MM.1S (cell line): ENCODE data around the gene TRABD2B.

ENCODE experiments used
- DNase-seq: peaks from one replicate; pipeline ENCODE4 v3.0.0-alpha.2; 2015
- H2AFZ ChIP-seq: fragments of 300-600 bp; sonication (generic); 2 replicates; pipeline ENCODE4 v1.6.0; 2016; ENCODE audit warnings: antibody characterized with exemption, low read length
- H3F3A ChIP-seq: fragments of 300-600 bp; sonication (generic); 2 replicates; pipeline ENCODE4 v1.6.1; 2016; ENCODE audit warnings: mild to moderate bottlenecking, antibody characterized with exemption, low read length, moderate library complexity, mixed read lengths; ENCODE audit not compliant: insufficient read depth
- H3K27ac ChIP-seq: fragments of 300-600 bp; sonication (generic); 2 replicates; pipeline ENCODE4 v1.5.1; 2016; ENCODE audit warnings: mild to moderate bottlenecking, low read length
- H3K27me3 ChIP-seq: fragments of 300-600 bp; sonication (generic); replicated peaks from 2 replicates; pipeline ENCODE4 v1.6.0; 2016; ENCODE audit warnings: low read length; ENCODE audit not compliant: insufficient read depth
- H3K36me3 ChIP-seq: fragments of 300-600 bp; sonication (generic); replicated peaks from 2 replicates; pipeline ENCODE4 v1.6.1; 2016; ENCODE audit warnings: mild to moderate bottlenecking, low read length, mixed read lengths; ENCODE audit not compliant: insufficient read depth
- H3K4me1 ChIP-seq: fragments of 300-600 bp; sonication (generic); 2 replicates; pipeline ENCODE4 v1.6.1; 2016; ENCODE audit warnings: low read length, mixed read lengths
- H3K4me2 ChIP-seq: fragments of 300-600 bp; sonication (generic); 2 replicates; pipeline ENCODE4 v1.6.0; 2016; ENCODE audit warnings: low read depth, low read length
- H3K4me3 ChIP-seq: fragments of 300-600 bp; sonication (generic); 2 replicates; pipeline ENCODE4 v1.5.1; 2016; ENCODE audit warnings: low read length, mixed read lengths
- H3K79me2 ChIP-seq: fragments of 300-600 bp; sonication (generic); 2 replicates; pipeline ENCODE4 v1.6.1; 2016; ENCODE audit warnings: mixed run types, low read length, mixed read lengths
- H3K9ac ChIP-seq: fragments of 300-600 bp; sonication (generic); 2 replicates; pipeline ENCODE4 v1.6.1; 2016; ENCODE audit warnings: low read length, mixed read lengths
- H3K9me2 ChIP-seq: fragments of 300-600 bp; sonication (generic); replicated peaks from 2 replicates; pipeline ENCODE4 v1.6.1; 2016; ENCODE audit warnings: mild to moderate bottlenecking, low read length, mixed read lengths; ENCODE audit not compliant: insufficient read depth
- H3K9me3 ChIP-seq: fragments of 300-600 bp; sonication (generic); replicated peaks from 2 replicates; pipeline ENCODE4 v1.6.1; 2016; ENCODE audit warnings: mild to moderate bottlenecking, low read length, mixed read lengths; ENCODE audit not compliant: insufficient read depth
- H4K20me1 ChIP-seq: fragments of 300-600 bp; sonication (generic); 2 replicates; pipeline ENCODE4 v1.6.1; 2016; ENCODE audit warnings: mild to moderate bottlenecking, low read length, moderate library complexity, mixed read lengths; ENCODE audit not compliant: insufficient read depth
- CTCF ChIP-seq: fragments of 300-600 bp; sonication (generic); IDR thresholded peaks from 2 replicates; pipeline ENCODE4 v1.5.1; 2016; ENCODE audit warnings: antibody characterized with exemption, low read length, mixed read lengths
- EZH2 ChIP-seq: fragments of 300-600 bp; sonication (generic); optimal IDR thresholded peaks from 2 replicates; pipeline ENCODE3; 2017; ENCODE audit warnings: low read depth, mild to moderate bottlenecking, antibody characterized with exemption, low read length, mixed read lengths
- EZH2phosphoT487 ChIP-seq: fragments of 300-600 bp; sonication (generic); IDR thresholded peaks from 2 replicates; pipeline ENCODE4 v1.6.1; 2018; ENCODE audit warnings: antibody characterized with exemption, low read length

TRABD2B gene

GRCh38 chr1:47849005-47849521 is 148.1 kb downstream of the TRABD2B start:
- no peaks in the 10 kb centered on the region for H3F3A ChIP-seq
- no peaks in the 10 kb centered on the region for H3K4me1 ChIP-seq
- H3K4me3 ChIP-seq, result no peak overlapping the region
- H3K27ac ChIP-seq, result no peak overlapping the region
- no peak overlapping the region for H3K9ac ChIP-seq
- DNase-seq, result no peak
- no peak overlapping the region for H2AFZ ChIP-seq
- H3K36me3 ChIP-seq, result no peaks in the 10 kb centered on the region
- no peaks in the 10 kb centered on the region for H3K9me2 ChIP-seq
- TF ChIP-seq EZH2, result no peak
- no peaks in the 10 kb centered on the region for H3K79me2 ChIP-seq
- no peaks in the 10 kb centered on the region for H3K9me3 ChIP-seq
- no peaks in the 10 kb centered on the region for H3K27me3 ChIP-seq
- H3K4me2 ChIP-seq, result no peak overlapping the region
- H4K20me1 ChIP-seq, result no peaks in the 10 kb centered on the region

DNA sequence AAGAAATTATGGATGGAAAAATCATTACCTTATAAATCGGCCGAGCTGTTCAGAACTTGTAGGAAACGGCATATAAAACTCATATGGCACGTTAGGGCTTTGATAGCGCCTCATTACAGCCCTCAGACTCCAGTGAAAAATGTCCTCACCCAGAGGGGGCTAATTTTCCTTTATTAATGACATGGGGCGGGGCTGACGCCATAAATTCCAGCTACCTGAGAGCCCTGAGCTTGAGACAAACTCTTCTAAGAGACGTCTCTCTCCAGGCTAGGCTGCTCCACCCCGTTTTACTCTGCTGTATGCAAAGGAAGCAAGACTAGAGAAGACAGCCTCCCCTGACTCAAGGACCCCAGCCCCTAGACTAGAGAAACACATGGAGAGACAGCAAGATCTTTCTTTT is 149.4 kb downstream of the TRABD2B start:
- H3K36me3 ChIP-seq, result no peaks in the 10 kb centered on the region
- no peaks in the 10 kb centered on the region for H3K79me2 ChIP-seq
- H3K9ac ChIP-seq, result no peak overlapping the region
- no peak overlapping the region for H3K4me2 ChIP-seq
- no peak overlapping the region for H3K27ac ChIP-seq
- DNase-seq, result no peak
- H3K4me1 ChIP-seq, result no peaks in the 10 kb centered on the region
- no peaks in the 10 kb centered on the region for H3K9me3 ChIP-seq
- TF ChIP-seq EZH2phosphoT487, result no peak
- TF ChIP-seq CTCF, result no peak
- TF ChIP-seq EZH2, result no peak
- no peaks in the 10 kb centered on the region for H3K9me2 ChIP-seq
- no peaks in the 10 kb centered on the region for H3K27me3 ChIP-seq
- no peak overlapping the region for H3K4me3 ChIP-seq
- no peaks in the 10 kb centered on the region for H4K20me1 ChIP-seq
- no peak overlapping the region for H2AFZ ChIP-seq
- H3F3A ChIP-seq, result no peaks in the 10 kb centered on the region

DNA sequence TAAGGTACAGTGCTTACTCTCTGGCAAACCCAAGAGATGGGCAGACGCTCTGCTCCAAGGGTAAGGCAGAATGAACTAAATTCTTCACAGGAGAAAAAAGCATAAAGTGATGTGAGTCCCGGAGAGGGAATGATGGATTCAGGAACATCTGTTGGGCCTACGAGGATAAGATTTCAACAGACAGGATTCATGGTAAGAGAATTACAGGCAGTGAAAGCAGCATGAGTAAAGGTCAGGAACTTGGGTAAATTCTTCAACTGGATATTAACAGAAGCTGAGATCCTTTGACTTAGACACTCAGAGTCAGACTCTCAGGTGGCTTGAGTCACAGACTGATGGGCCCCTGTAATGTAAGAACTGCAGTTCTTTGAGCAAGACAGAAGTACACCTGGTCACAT is 152.6 kb downstream of the TRABD2B start:
- Histone ChIP-seq H3K4me1 (no peaks in the 10 kb centered on the region), H4K20me1 (no peaks in the 10 kb centered on the region), H2AFZ (no peak overlapping the region), H3K9me2 (no peaks in the 10 kb centered on the region), H3K27ac (no peak overlapping the region), H3K79me2 (no peaks in the 10 kb centered on the region), H3F3A (no peaks in the 10 kb centered on the region), H3K9ac (no peak overlapping the region), H3K9me3 (no peaks in the 10 kb centered on the region), H3K4me2 (no peak overlapping the region), H3K4me3 (no peak overlapping the region), H3K27me3 (no peaks in the 10 kb centered on the region), H3K36me3 (no peaks in the 10 kb centered on the region)
- no peak for DNase-seq
- TF ChIP-seq EZH2 (no peak), CTCF (no peak), EZH2phosphoT487 (no peak)

DNA sequence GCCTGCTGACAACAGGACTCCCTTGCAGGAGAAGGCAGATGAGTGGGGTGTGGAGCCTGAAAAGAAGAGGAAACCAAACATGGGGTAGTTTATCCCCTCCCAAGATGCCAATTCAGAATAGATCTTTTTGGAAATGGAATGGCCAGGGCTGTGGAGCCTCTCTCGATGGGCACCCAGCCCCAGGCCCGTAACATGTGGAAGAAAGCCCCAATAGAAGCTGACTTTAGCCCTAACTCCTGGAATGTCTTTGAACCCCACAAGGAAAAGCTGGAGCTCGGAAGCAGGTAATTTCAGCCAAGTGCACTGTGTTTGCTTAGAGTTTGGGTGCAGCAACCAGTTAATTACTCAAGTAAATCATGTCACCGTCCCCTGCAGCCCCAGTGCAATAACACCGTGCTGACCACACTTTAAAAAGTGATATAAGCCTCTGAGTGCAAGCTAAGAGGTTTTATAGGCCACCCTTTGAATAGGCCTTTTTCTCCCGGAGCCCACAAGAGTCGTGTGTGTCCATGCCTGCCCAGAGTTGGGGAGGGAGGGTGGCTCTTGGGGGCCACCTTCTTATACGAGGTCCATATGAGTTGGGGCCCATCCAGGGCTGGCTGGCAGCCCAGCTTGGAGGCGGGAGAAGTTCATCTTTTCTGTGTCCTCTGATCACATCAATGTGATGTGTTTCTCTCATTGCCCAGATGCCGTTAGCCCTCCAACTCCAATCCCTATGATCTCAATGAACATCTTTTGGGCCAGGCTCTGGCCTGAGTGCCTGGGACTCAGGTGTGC is 153.2 kb downstream of the TRABD2B start:
- DNase-seq, result no peak
- Histone ChIP-seq H2AFZ (no peak overlapping the region), H3K9me2 (no peaks in the 10 kb centered on the region), H3K9me3 (no peaks in the 10 kb centered on the region), H3K4me2 (no peak overlapping the region), H3K79me2 (no peaks in the 10 kb centered on the region), H3K27ac (no peak overlapping the region), H3K36me3 (no peaks in the 10 kb centered on the region), H3K27me3 (no peaks in the 10 kb centered on the region), H3K4me1 (no peaks in the 10 kb centered on the region), H3F3A (no peaks in the 10 kb centered on the region), H4K20me1 (no peaks in the 10 kb centered on the region), H3K4me3 (no peak overlapping the region), H3K9ac (no peak overlapping the region)
- TF ChIP-seq EZH2phosphoT487 (no peak), CTCF (no peak), EZH2 (no peak)
